IMR-90 (cell line): ENCODE measurements around the gene NXN. TPM values are rescaled to one million over a fixed set of nuclear protein-coding genes. Genes with fewer than 3 reads are reported as not detected.

Experiments used
- ATAC-seq: fragments of 200-7000 bp; cut with Tn5 transposase; 2 replicates; pipeline ENCODE4 v1.9.1; 2020; ENCODE audit warnings: low read depth, mild to moderate bottlenecking, moderate library complexity
- BruUV-seq: library from RNA; stranded (reverse); fragments of 400-500 nt; replicated peaks from 2 replicates; lab custom pipeline; 2021; lab: Mats Ljungman, UMichigan
- CTCF ChIA-PET: fragments of 300-600 bp; formaldehyde crosslinking; extraction: SDS; loops from one replicate; lab custom pipeline; 2021; ENCODE audit warnings: antibody characterized with exemption; lab: Yijun Ruan, JAX
- POLR2A ChIA-PET: fragments of 300-600 bp; sonication (Branson Sonifier 250); formaldehyde crosslinking; loops from one replicate; lab custom pipeline; 2022; ENCODE audit warnings: antibody characterized with exemption; ENCODE audit not compliant: unreplicated experiment; lab: Charles Lee
- DNase-seq: peaks from one replicate; pipeline ENCODE4 v3.0.0; 2013
- H2AFZ ChIP-seq: replicated peaks from 2 replicates; pipeline ENCODE3; 2013; ENCODE audit warnings: low read length, mild to moderate bottlenecking; ENCODE audit not compliant: poor library complexity
- H2AK5ac ChIP-seq: 2 replicates; pipeline ENCODE4 v1.6.1; 2013; ENCODE audit warnings: low read depth, low read length, inconsistent platforms
- H2AK9ac ChIP-seq: replicated peaks from 2 replicates; pipeline ENCODE3; 2013; ENCODE audit warnings: mild to moderate bottlenecking, low read depth, low read length, moderate library complexity; ENCODE audit not compliant: poor library complexity
- H2BK120ac ChIP-seq: 2 replicates; pipeline ENCODE4 v1.6.1; 2013; ENCODE audit warnings: low read depth, low read length, inconsistent platforms
- H2BK15ac ChIP-seq: 3 replicates; pipeline ENCODE4 v1.6.1; 2013; ENCODE audit warnings: low read depth, low read length, inconsistent platforms
- H2BK20ac ChIP-seq: 2 replicates; pipeline ENCODE4 v1.6.1; 2013; ENCODE audit warnings: low read depth, mild to moderate bottlenecking, inconsistent platforms, low read length, moderate library complexity
- H2BK5ac ChIP-seq: 2 replicates; pipeline ENCODE4 v1.6.1; 2013; ENCODE audit warnings: mild to moderate bottlenecking, low read depth, low read length, inconsistent platforms; ENCODE audit not compliant: poor library complexity, severe bottlenecking
- H3K14ac ChIP-seq: replicated peaks from 2 replicates; pipeline ENCODE4 v1.6.1; 2013; ENCODE audit warnings: low read depth, low read length, inconsistent platforms
- H3K18ac ChIP-seq: 2 replicates; pipeline ENCODE4 v1.6.1; 2013; ENCODE audit warnings: low read depth, low read length, control low read depth
- H3K23ac ChIP-seq: 2 replicates; pipeline ENCODE4 v1.6.1; 2013; ENCODE audit warnings: low read depth, low read length, inconsistent platforms
- H3K27ac ChIP-seq: 2 replicates; pipeline ENCODE4 v1.5.1; 2013; ENCODE audit warnings: mild to moderate bottlenecking, control low read depth, low read length; ENCODE audit not compliant: insufficient read depth
- H3K27me3 ChIP-seq: 2 replicates; pipeline ENCODE4 v1.6.1; 2013; ENCODE audit warnings: low read length; ENCODE audit not compliant: control insufficient read depth, insufficient read depth
- H3K36me3 ChIP-seq: 2 replicates; pipeline ENCODE4 v1.6.1; 2013; ENCODE audit warnings: low read length, mixed read lengths; ENCODE audit not compliant: control insufficient read depth, insufficient read depth
- H3K4ac ChIP-seq: 2 replicates; pipeline ENCODE4 v1.6.1; 2013; ENCODE audit warnings: low read depth, low read length, inconsistent platforms
- H3K4me1 ChIP-seq: 2 replicates; pipeline ENCODE4 v1.6.1; 2013; ENCODE audit warnings: low read length, mixed read lengths; ENCODE audit not compliant: control insufficient read depth, insufficient read depth
- H3K4me2 ChIP-seq: 2 replicates; pipeline ENCODE4 v1.6.1; 2013; ENCODE audit warnings: low read depth, mild to moderate bottlenecking, control low read depth, low read length, moderate library complexity
- H3K4me3 ChIP-seq: 2 replicates; pipeline ENCODE4 v1.5.1; 2013; ENCODE audit warnings: low read depth, mild to moderate bottlenecking, control low read depth, low read length, moderate library complexity; ENCODE audit not compliant: insufficient read depth
- H3K56ac ChIP-seq: 2 replicates; pipeline ENCODE4 v1.6.1; 2013; ENCODE audit warnings: low read length, inconsistent platforms; ENCODE audit not compliant: insufficient read depth; ENCODE audit errors: extremely low read depth
- H3K79me1 ChIP-seq, 2 experiments: 2 replicates each; pipeline ENCODE4 v1.6.1; 2013; ENCODE audit warnings: low read length in 2 of 2, inconsistent platforms in 1 of 2, low read depth in 1 of 2
- H3K9ac ChIP-seq: 2 replicates; pipeline ENCODE4 v1.6.1; 2013; ENCODE audit warnings: low read depth, low read length, control low read depth
- H3K9me1 ChIP-seq: 2 replicates; pipeline ENCODE4 v1.6.1; 2013; ENCODE audit warnings: low read length, inconsistent platforms; ENCODE audit not compliant: insufficient read depth
- H3K9me3 ChIP-seq: 2 replicates; pipeline ENCODE4 v1.6.1; 2013; ENCODE audit warnings: low read length; ENCODE audit not compliant: control insufficient read depth, insufficient read depth
- H4K20me1 ChIP-seq: 2 replicates; pipeline ENCODE4 v1.6.1; 2013; ENCODE audit warnings: low read length, inconsistent platforms; ENCODE audit not compliant: insufficient read depth
- H4K5ac ChIP-seq: 2 replicates; pipeline ENCODE4 v1.6.1; 2013; ENCODE audit warnings: mild to moderate bottlenecking, low read depth, low read length, control low read depth
- H4K8ac ChIP-seq, 2 experiments: 2 replicates each; pipeline ENCODE4 v1.6.1; 2013; ENCODE audit warnings: low read depth in 2 of 2, low read length in 2 of 2, control low read depth in 1 of 2, inconsistent platforms in 1 of 2
- H4K91ac ChIP-seq: 2 replicates; pipeline ENCODE4 v1.6.1; 2013; ENCODE audit warnings: low read depth, low read length, inconsistent platforms; ENCODE audit not compliant: insufficient read depth
- BHLHE40 ChIP-seq: fragments of 150-350 bp; IDR thresholded peaks from 2 replicates; pipeline ENCODE4 v1.6.1; 2016; ENCODE audit warnings: mild to moderate bottlenecking, low read depth, low read length
- CEBPB ChIP-seq: IDR thresholded peaks from 2 replicates; pipeline ENCODE4 v1.6.1; 2012; ENCODE audit warnings: low read depth, low read length, improper control_type of control experiment
- CHD1 ChIP-seq: IDR thresholded peaks from 2 replicates; pipeline ENCODE4 v1.6.1; 2012; ENCODE audit warnings: low read depth, low read length, improper control_type of control experiment
- MAFK ChIP-seq: IDR thresholded peaks from 2 replicates; pipeline ENCODE4 v1.6.1; 2012; ENCODE audit warnings: low read depth, low read length, improper control_type of control experiment
- NFE2L2 ChIP-seq: fragments of 150-350 bp; IDR thresholded peaks from 2 replicates; pipeline ENCODE4 v1.6.1; 2016; ENCODE audit warnings: low read depth, mild to moderate bottlenecking, low read length
- RCOR1 ChIP-seq: IDR thresholded peaks from 2 replicates; pipeline ENCODE4 v1.6.1; 2012; ENCODE audit warnings: mild to moderate bottlenecking, low read length, improper control_type of control experiment; ENCODE audit not compliant: insufficient replicate concordance
- RFX5 ChIP-seq: IDR thresholded peaks from 2 replicates; pipeline ENCODE4 v1.8.0; 2012; ENCODE audit warnings: low read depth, mild to moderate bottlenecking, low read length, moderate library complexity
- SMC3 ChIP-seq: fragments of 150-350 bp; IDR thresholded peaks from 2 replicates; pipeline ENCODE4 v1.6.1; 2016; ENCODE audit warnings: low read depth, mild to moderate bottlenecking, antibody characterized with exemption, low read length, moderate library complexity
- WGBS, 2 experiments: methylation state at CpG; one replicate each; pipeline versions ENCODE4 v1.1.5 to v1.1.7; 2013; ENCODE audit warnings: missing lambda C conversion rate in 2 of 2; ENCODE audit not compliant: insufficient read length in 1 of 2; ENCODE audit errors: extremely low coverage in 2 of 2; 5-methylcytosine and 5-hydroxymethylcytosine counted together
- dilution Hi-C: fragments of 300-500 bp; cut with HindIII; formaldehyde crosslinking; loops from one replicate; pipeline ENCODE4 v1.14.3; 2018; ENCODE audit warnings: low sequenced_read_pairs; ENCODE audit not compliant: unreplicated experiment
- in situ Hi-C: fragments of 300-500 bp; cut with MboI; formaldehyde crosslinking; loops from 3 replicates; pipeline ENCODE4 v1.14.3; 2019; ENCODE audit warnings: low sequenced_read_pairs, inconsistent platforms, mixed read lengths
- intact Hi-C: fragments of 100-400 bp; cut with micrococcal nuclease; formaldehyde crosslinking; loops from 2 replicates; pipeline ENCODE4 v1.10.0; 2022
- polyA plus RNA-seq, 3 experiments: library from polyadenylated mRNA; depleted of rRNA; stranded (reverse); fragments of >200 nt; gene quantifications; 2 replicates each; pipeline ENCODE4 v1.2.3, GENCODE V29; 2012; ENCODE audit warnings: low replicate concordance in 1 of 3
- total RNA-seq: library from RNA; depleted of rRNA; stranded (reverse); fragments of >200 nt; gene quantifications from 2 replicates; pipeline ENCODE4 v1.2.3, GENCODE V29; 2012

Gene NXN
- total and polyA plus RNA-seq, 2 of the 4 experiments (the other 2 are of a cell fraction) = 52.5 to 116 TPM

- H2AK5ac ChIP-seq = no peak overlapping the region
- no peak for ATAC-seq
- H2BK120ac ChIP-seq = no peak overlapping the region
- no TSS peak for BruUV-seq
- no peak overlapping the region for H2BK15ac ChIP-seq
- no peaks in the 10 kb centered on the region for H3K9me3 ChIP-seq
- dilution Hi-C loops = no loop called here
- H2AK9ac ChIP-seq = no peak overlapping the region
- H3K4me3 ChIP-seq = no peak overlapping the region
- no peak overlapping the region for H2BK20ac ChIP-seq
- TF ChIP-seq RCOR1 (no peak), SMC3 (no peak), BHLHE40 (no peak), CHD1 (no peak), MAFK (no peak), NFE2L2 (no peak), RFX5 (no peak), CEBPB (no peak)
- H4K91ac ChIP-seq = no peak overlapping the region
- H3K36me3 ChIP-seq = peaks cover 49% of the 10 kb centered on the region
- no peak overlapping the region for H3K4me2 ChIP-seq
- peaks cover 9 to 27% of the 10 kb centered on the region in 2 experiments for H3K79me1 ChIP-seq
- no peaks in the 10 kb centered on the region for H4K20me1 ChIP-seq
- no peak overlapping the region for H3K27ac ChIP-seq
- H3K4me1 ChIP-seq = no peaks in the 10 kb centered on the region
- no peak overlapping the region for H4K5ac ChIP-seq
- no peak for DNase-seq
- in situ Hi-C loops = no loop called here
- POLR2A ChIA-PET = no interaction called here
- no peaks in the 10 kb centered on the region for H3K9me1 ChIP-seq
- H3K23ac ChIP-seq = no peak overlapping the region
- no peak overlapping the region for H3K18ac ChIP-seq
- H4K8ac ChIP-seq = no peak overlapping the region
- H2BK5ac ChIP-seq = no peak overlapping the region
- H3K4ac ChIP-seq = no peak overlapping the region
- no peak overlapping the region for H3K56ac ChIP-seq
- intact Hi-C loops = no loop called here
- no peak overlapping the region for H3K9ac ChIP-seq
- no peak overlapping the region for H3K14ac ChIP-seq
- CTCF ChIA-PET = interaction anchor here (0.6 kb wide), 1 partner anchor 600 kb away, joined by 4 read pairs; no protein-coding TSS in a partner anchor
- no peaks in the 10 kb centered on the region for H3K27me3 ChIP-seq
- WGBS, 2 experiments = 100% methylated on average over 2 of the region's 5 CpGs; no CpG with 5 or more reads in 1 of the 2 experiments
- H2AFZ ChIP-seq = no peak overlapping the region
Observed at GRCh38 chr17:773016-773415, 206.6 kb downstream of the NXN start.
